22Rv1 (cell line): ENCODE results near the gene TNRC6B.
"Not testable (repeated sequence)": the region's sequence is repeated elsewhere in the genome, so short reads cannot be mapped to it uniquely, and the experiment has no call there.

Experiments
- ZFX ChIP-seq: fragments of 450-650 bp; IDR thresholded peaks from 2 replicates; pipeline ENCODE4 v1.6.1; 2017; ENCODE audit warnings: antibody characterized with exemption, borderline replicate concordance
- TF ChIP-seq, protein P1 (sequence below): fragments of 450-650 bp; IDR thresholded peaks from 2 replicates; pipeline ENCODE4 v1.5.1; 2017; ENCODE audit warnings: mild to moderate bottlenecking

DNA sequence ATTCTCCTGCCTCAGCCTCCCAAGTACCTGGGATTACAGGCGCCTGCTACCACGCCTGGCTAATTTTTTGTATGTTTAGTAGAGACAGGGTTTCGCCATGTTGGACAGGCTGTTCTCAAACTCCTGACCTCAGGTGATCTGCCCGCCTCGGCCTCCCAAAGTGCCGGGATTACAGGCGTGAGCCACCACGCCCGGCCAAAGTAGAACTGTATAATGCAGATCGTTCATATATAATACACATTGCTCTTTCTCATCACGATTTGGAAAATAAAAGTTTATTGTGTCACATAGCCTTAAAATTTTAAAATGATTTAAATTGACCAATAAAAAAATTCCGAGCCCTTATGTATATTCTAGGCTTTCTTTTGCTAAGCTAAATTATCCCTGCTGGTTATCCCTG is 133.9 kb downstream of the TNRC6B start:
- TF ChIP-seq, protein P1, sequence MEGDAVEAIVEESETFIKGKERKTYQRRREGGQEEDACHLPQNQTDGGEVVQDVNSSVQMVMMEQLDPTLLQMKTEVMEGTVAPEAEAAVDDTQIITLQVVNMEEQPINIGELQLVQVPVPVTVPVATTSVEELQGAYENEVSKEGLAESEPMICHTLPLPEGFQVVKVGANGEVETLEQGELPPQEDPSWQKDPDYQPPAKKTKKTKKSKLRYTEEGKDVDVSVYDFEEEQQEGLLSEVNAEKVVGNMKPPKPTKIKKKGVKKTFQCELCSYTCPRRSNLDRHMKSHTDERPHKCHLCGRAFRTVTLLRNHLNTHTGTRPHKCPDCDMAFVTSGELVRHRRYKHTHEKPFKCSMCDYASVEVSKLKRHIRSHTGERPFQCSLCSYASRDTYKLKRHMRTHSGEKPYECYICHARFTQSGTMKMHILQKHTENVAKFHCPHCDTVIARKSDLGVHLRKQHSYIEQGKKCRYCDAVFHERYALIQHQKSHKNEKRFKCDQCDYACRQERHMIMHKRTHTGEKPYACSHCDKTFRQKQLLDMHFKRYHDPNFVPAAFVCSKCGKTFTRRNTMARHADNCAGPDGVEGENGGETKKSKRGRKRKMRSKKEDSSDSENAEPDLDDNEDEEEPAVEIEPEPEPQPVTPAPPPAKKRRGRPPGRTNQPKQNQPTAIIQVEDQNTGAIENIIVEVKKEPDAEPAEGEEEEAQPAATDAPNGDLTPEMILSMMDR, result not testable (repeated sequence)
- TF ChIP-seq ZFX, result not testable (repeated sequence)
